HL-60 (cell line): ENCODE data around the gene MSGN1.

Source experiments
- CTCF ChIP-seq: IDR thresholded peaks from one replicate; pipeline ENCODE4 v1.5.1; 2011; ENCODE audit warnings: low read length, control low read depth, inconsistent platforms; ENCODE audit not compliant: insufficient read depth
- GABPA ChIP-seq: IDR thresholded peaks from 2 replicates; pipeline ENCODE4 v1.6.1; 2012; ENCODE audit warnings: low read depth
- POLR2AphosphoS5 ChIP-seq: IDR thresholded peaks from 2 replicates; pipeline ENCODE4 v1.6.1; 2012; ENCODE audit warnings: low read depth
- SPI1 ChIP-seq: IDR thresholded peaks from 2 replicates; pipeline ENCODE4 v1.6.1; 2012; ENCODE audit warnings: low read depth, mild to moderate bottlenecking, borderline replicate concordance
- TF ChIP-seq, protein P1 (sequence below): IDR thresholded peaks from 2 replicates; pipeline ENCODE4 v1.6.1; 2012; ENCODE audit warnings: low read depth; ENCODE audit not compliant: insufficient replicate concordance

DNA sequence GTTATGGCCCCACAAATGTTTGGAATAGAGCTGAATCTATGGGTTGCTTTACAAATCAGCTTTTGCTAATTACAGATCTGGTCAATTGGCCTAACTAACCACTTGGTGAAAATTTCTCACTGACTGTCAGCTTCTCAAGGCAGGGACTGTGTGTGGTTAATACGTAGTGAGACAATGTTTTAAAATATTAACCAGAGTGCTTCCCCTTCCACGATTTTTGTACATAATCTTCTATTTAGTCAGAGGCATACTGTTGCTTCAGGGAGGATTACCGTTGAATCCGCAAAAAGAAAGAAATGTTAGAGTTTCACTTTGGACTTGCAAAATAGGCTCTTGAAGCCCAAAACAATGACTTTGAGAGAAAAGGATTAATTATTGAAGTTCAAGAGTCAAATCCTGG is 47.3 kb downstream of the MSGN1 start:
- TF ChIP-seq, protein P1, sequence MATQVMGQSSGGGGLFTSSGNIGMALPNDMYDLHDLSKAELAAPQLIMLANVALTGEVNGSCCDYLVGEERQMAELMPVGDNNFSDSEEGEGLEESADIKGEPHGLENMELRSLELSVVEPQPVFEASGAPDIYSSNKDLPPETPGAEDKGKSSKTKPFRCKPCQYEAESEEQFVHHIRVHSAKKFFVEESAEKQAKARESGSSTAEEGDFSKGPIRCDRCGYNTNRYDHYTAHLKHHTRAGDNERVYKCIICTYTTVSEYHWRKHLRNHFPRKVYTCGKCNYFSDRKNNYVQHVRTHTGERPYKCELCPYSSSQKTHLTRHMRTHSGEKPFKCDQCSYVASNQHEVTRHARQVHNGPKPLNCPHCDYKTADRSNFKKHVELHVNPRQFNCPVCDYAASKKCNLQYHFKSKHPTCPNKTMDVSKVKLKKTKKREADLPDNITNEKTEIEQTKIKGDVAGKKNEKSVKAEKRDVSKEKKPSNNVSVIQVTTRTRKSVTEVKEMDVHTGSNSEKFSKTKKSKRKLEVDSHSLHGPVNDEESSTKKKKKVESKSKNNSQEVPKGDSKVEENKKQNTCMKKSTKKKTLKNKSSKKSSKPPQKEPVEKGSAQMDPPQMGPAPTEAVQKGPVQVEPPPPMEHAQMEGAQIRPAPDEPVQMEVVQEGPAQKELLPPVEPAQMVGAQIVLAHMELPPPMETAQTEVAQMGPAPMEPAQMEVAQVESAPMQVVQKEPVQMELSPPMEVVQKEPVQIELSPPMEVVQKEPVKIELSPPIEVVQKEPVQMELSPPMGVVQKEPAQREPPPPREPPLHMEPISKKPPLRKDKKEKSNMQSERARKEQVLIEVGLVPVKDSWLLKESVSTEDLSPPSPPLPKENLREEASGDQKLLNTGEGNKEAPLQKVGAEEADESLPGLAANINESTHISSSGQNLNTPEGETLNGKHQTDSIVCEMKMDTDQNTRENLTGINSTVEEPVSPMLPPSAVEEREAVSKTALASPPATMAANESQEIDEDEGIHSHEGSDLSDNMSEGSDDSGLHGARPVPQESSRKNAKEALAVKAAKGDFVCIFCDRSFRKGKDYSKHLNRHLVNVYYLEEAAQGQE: no peak
- no peak for TF ChIP-seq CTCF
- no peak for TF ChIP-seq GABPA
- TF ChIP-seq POLR2AphosphoS5: no peak
- TF ChIP-seq SPI1: no peak
